RPMI7951 (cell line): ENCODE measurements around the gene DPM2. TPM values are rescaled to one million over a fixed set of nuclear protein-coding genes. Genes with fewer than 3 reads are reported as not detected.
A peak's percentile ranks its signal among the peaks of the same experiment; 100 is the strongest.

Source experiments
- DNase-seq: peaks from one replicate; pipeline ENCODE4 v3.0.0-alpha.2; 2012; ENCODE audit warnings: low read depth
- total RNA-seq: library from RNA; depleted of rRNA; stranded (reverse); fragments of >200 nt; shearing (Covaris generic); gene quantifications from 2 replicates; pipeline ENCODE4 v1.2.3, GENCODE V29; 2014; rRNA removed

DPM2 gene
- total RNA-seq, 1 experiment from 2014 or later = 50.1 TPM

DNA sequence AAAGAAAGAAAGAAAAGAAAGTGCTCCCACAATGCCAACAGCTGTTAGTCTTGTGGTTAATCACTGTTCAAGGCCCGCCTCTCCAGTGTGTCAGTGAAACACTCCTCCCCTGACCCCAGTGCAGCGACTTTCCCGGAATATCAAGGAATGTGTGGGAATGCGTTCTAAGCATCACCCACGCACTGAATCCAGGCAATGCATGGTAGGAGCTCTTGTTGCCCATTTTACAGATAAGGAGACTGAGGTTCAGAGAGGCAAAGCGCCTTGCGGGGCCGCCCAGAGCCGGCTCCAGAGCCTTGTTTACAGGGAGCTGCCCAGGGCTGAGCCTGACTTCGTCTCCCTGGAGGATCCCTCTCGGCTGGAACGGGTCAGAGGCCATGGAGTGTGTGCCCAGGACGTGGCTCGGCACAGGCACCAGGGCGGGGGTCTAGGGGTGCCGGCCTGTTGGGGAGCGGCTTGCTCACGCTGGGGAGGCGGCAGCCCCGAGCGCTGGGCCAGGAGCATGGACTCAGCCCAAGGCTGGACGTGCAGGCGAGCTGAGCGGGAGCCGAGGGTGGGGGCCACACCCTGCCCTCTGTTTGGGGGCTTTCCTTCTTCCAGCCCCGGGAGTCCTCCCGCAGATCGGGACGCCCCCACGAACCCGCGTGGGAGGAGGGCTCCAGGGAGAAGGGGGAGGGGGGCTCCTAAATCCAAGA lies 39.1 kb downstream of the DPM2 start:
- DNase-seq = peak; percentile 70

DNA sequence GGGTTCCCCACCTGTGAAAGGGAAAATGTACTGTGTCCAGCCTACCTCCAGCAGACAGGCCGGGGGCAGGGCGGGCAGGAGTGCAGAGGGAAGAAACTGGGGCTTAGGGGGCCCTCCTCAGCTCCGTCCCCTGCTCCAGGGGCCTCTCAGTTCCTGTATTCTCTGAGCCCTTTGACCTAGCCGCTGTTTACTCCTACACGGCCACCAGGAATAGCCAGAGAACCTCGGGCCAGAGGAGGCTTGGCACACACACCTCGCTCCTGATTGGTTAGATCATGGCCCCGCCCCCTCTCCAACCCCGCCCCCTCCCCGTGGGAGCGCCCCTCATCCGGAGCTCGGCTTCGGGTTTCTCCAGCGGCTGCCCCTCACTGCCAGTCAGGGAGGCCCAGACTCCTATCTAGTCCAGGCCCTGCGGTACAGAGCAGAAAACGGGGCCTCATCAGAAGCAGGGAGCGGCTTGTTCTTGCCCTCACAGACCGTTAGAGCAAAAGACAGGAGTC lies 40.4 kb downstream of the DPM2 start:
- no peak for DNase-seq

DNA sequence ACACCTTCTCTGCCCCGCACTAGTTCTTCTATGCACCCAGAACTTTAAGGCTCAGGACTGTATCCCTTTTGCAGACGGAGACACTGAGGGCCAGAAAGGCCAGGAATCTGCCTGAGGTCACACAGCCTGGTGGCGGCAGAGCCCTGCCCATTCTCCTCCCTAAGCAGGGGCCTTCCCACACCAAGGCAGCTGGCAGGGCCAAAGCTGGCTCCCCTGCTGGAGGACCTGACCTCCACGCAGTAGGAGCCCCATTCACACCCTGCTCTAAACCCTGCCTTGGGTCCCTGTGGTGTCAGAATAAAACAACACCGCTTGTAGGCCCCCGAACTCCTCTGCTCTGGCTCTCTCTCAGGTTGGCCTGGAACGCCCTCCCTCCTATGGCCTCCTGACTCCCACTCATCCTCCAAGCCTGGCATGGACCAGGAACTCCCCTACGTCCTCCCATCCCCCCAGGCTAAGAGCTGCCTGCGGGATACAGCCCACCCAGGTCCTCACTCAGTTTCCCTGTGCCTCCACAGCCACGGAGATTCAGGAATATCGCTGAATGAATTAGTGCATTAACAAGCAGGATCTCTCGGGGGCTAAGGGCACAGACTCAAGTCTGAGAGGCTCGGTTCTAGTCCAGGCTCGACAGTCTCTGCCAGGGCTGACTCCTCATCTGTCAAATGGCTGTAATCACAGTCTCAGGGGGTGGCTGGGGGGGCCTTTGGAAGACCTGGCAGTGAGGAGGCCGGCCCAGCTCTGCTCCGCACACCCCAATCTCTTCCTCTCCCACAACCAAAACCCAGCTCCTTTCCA lies 41.1 kb downstream of the DPM2 start:
- DNase-seq = no peak

- no peak for DNase-seq
These were observed 41.8 kb downstream of the DPM2 start for GRCh38 chr9:127895811-127896210.

- no peak for DNase-seq
These were observed 44.3 kb downstream of the DPM2 start for GRCh38 chr9:127893392-127893791.

- no peak for DNase-seq
These were observed 44.8 kb downstream of the DPM2 start for GRCh38 chr9:127892831-127893230.

- DNase-seq = no peak
These were observed 47.6 kb downstream of the DPM2 start for GRCh38 chr9:127890053-127890452.

GRCh38 chr9:127887792-127888191 lies 49.9 kb downstream of the DPM2 start:
- DNase-seq = no peak

- no peak for DNase-seq
These were observed 51.2 kb downstream of the DPM2 start for GRCh38 chr9:127886401-127886972.

DNA sequence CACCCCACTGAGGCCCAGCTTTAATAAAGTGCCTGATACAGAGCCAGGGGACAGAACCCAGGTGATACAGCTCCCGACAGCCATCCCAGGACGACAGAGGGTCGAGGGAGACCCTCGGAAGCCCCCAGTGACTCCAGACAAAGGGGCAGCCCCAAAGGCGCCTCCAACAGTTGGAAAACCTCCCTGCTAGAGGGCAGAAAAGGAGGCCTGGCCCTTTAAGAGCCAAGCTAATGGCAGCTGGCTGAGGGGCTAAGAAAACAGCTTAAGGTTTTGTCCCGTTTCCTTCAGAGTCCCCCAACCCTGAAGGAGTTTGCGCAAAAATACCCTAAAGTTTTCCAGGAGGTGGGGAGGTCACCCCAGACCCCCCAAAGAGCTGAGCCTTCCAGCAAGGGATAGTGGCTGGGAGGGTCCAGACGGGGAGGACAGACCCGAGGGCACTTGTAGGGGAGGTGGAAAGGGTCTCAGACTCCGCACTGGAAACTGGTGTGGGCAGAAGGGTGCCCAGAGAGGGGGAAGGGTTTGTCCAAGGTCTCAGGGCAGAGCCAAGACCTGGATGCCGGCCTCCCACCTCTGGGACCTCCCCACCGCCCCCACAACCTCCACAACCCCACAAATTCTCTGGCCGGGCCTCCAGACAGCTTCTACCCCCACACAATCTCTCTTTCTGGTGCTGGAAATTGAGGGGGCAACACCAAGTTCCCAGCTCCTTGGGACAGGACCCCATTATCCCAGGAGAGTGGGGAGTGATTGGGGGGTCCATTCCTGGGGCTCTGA lies 52.0 kb downstream of the DPM2 start:
- no peak for DNase-seq

Other genes starting within 250 kb of the DPM2 start
- gene CFAP157, start 230.9 kb downstream of the DPM2 start, total RNA-seq = not detected in 2 replicates
- 15.6 and 27.0 TPM in 2 replicates for gene PTRH1, start 222.2 kb downstream of the DPM2 start, total RNA-seq
- not detected in 2 replicates for gene TTC16, start 221.8 kb downstream of the DPM2 start, total RNA-seq
- gene TOR2A, start 202.6 kb downstream of the DPM2 start, total RNA-seq = 4.8 and 6.6 TPM in 2 replicates
- 0.12 and 0.29 TPM in 2 replicates for gene SH2D3C, start 159.2 kb downstream of the DPM2 start, total RNA-seq
- 15.6 and 20.7 TPM in 2 replicates for gene CDK9, start 151.8 kb downstream of the DPM2 start, total RNA-seq
- gene FPGS, start 135.0 kb downstream of the DPM2 start, total RNA-seq = 29.7 and 38.4 TPM in 2 replicates
- 32.1 and 34.8 TPM in 2 replicates for gene ENG, start 83.2 kb downstream of the DPM2 start, total RNA-seq
- gene AK1, start 60.2 kb downstream of the DPM2 start, total RNA-seq = 57.7 and 61.9 TPM in 2 replicates
- 15.7 and 20.1 TPM in 2 replicates for gene ST6GALNAC6, start 38.3 kb downstream of the DPM2 start, total RNA-seq
- gene ST6GALNAC4, start 20.8 kb downstream of the DPM2 start, total RNA-seq = 10.5 and 14.0 TPM in 2 replicates
- gene PIP5KL1, start 7.1 kb downstream of the DPM2 start, total RNA-seq = 0.24 and 1.2 TPM in 2 replicates
- 2.8 and 5.4 TPM in 2 replicates for gene EEIG1, start 43.1 kb upstream of the DPM2 start, total RNA-seq
- 7.7 and 7.8 TPM in 2 replicates for gene NAIF1, start 129.5 kb upstream of the DPM2 start, total RNA-seq
- gene SLC25A25, start 130.4 kb upstream of the DPM2 start, total RNA-seq = 4.6 and 8.5 TPM in 2 replicates
- 28.5 and 37.2 TPM in 2 replicates for gene PTGES2, start 189.9 kb upstream of the DPM2 start, total RNA-seq
- gene LCN2, start 211.6 kb upstream of the DPM2 start, total RNA-seq = not detected in 2 replicates
- 97.3 and 128 TPM in 2 replicates for gene BBLN, start 222.4 kb upstream of the DPM2 start, total RNA-seq